Mucosa of gallbladder (tissue), 1 donor: ENCODE results near the gene BANP. TPM values are rescaled to one million over a fixed set of nuclear protein-coding genes. Genes with fewer than 3 reads are reported as not detected.

Experiments used
- DNase-seq: peaks from one replicate; pipeline ENCODE4 v3.0.0-alpha.2; 2020; ENCODE audit warnings: low spot score
- total RNA-seq: library from RNA; stranded (reverse); gene quantifications from one replicate; pipeline ENCODE4 v1.2.1, GENCODE V29; 2021
- donor health status: DM: no; HTN: no; CAD: no.

BANP gene
- total RNA-seq, 1 donor from 2014 or later = 31.7 TPM

DNA sequence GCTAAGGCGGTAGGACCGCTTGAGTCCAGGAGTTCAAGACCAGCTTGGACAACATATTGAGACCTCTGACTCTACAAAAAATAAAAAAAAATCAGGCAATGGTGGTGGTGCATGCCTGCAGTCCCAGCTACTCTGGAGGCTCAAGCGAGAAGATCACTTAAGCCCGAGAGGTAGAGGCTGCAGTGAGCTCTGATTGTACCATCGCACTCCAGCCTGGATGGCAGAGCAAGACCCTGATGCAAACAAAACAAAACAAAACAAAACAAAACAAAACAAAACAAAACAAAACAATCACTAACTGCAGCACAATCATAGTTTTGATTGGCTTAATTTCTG is 2.5 kb upstream of the BANP start:
- DNase-seq = no peak

- no peak for DNase-seq
Measured at GRCh38 chr16:87949071-87949744, 2.0 kb upstream of the BANP start.

DNA sequence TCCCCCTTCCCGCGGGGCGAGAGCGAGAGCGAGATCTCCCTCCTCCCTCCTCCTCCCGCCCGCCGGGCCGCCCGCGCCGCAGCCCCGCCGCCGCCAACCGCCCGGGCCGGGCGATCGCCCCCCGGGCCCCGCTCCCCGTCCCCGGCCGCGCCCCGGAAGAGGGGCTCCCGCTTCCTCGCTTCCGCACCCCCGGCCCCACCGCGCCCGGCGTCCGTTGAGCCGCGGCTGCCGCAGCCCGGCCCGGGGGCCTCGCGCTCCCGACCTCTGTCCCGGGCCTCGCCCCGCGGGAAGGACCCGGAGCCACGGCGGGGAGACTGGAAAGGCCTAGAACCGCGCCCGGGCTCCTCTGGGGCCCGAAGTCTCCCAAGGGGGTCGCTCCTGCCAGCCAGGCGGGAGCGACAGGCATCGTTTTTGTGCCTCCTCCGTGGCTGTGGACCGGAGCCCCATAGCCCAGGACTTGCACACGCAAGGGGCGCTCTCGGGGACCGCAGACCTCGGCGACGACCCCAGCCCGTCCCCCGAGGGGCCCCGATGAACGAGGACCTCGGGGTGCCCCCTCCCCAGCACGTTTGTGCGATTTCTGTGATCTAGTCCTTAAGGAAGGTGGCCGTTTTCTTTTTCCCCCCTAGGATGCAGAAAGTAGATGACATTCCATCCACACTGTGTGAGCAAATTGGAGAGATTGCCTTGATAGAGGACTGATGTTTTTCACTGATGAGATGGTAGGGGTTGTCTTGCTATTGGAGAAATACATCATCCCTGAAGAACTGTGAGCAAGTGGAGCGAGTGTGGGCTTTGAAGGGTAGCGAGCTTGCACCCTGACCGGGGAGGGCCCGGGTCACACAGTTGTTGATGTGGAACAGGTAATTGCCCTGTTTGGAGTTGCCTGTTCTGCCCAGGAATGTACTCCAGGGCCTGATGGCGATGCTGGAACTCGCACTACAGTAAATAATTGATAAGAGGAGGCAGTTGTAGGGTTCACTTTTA is 611 bp downstream of the BANP start:
- DNase-seq = no peak

GRCh38 chr16:87952751-87953150 is 1.5 kb downstream of the BANP start:
- no peak for DNase-seq

DNA sequence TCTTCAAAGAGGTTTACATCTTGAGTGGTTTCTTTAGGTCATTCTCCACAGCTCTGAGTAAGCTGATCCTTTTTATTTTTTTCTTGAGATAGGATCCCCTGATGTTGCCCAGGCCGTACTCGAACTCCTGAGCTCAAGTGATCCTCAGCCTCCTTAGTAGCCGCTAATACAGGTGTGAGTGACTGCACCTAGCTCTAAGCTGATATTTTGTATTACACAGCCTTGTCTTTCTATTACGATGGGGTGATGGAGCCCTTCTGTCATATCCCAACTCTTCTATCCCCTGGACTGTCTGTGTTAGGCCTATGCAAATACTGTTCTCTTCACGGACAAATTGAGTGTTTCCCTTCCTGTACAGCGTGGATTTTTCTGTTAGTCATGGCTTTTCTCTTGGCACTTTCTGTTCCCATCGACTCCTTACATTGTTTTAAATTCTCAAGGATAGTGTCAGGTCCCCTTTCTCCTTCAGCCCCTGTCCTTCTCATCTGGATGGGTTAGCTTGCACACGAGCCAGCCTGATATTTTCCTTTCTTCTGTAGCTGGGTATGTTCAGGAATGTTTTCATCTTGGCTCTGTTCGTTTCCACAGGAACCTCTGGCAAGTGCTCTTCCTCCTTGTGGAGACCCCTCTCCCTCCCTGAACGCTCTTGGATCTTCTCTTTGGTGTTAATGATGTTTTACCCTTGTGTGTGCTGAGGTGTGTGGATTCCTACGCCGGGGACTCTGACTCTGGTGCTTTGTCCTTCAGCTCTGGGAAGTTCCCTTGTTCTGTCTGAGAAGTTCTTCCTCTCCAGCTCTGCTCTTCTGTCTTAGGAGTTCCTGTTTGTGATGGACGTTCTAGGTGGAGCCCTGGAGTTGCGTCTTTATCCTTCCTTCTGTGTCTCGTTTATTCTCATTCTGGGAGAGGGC is 2.3 kb downstream of the BANP start:
- DNase-seq = no peak

DNA sequence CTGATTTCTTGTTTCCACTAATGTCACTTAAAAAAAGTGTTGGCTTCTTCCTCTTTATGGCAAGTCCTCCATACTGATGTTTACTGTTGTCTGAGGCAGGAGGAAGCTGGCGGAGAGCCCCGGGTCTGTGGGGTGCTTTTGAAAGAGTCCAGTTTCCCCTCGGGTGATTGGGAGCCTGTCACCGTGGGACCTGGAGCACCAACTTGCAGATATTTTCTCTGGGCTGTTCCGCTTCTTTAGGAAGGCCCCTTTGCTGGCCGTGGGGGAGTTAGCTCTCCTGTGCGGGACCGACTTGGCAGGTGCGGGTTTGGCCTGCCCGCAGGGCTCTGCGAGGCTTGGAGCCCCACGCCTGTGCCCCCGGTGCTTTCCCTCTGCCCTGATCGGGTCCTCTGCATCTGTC is 3.1 kb downstream of the BANP start:
- no peak for DNase-seq

DNA sequence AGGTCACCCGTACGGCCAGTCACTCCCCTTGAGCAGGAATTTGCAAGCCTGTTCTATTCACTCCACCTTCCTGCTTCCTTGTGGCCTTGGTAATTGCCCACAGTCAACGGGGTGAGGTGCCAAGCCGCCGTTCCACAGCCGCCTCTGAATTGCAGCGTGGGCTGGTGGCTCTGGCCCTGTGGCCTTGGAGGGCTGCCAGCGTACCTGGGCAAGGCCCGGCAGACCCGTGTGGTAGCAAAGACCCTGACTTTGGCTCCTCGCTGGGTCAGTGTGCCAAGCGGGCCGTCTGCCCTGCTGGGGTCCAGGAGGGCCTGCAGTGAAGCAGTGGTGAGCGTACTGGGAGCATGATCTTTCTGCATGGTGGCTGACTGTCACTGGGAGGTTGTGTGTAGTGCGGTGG is 3.6 kb downstream of the BANP start:
- DNase-seq = no peak

- no peak for DNase-seq
Measured at GRCh38 chr16:87955302-87956097, 4.3 kb downstream of the BANP start.

- DNase-seq = no peak
Measured at GRCh38 chr16:87956098-87956364, 4.8 kb downstream of the BANP start.

GRCh38 chr16:87956365-87957231 is 5.4 kb downstream of the BANP start:
- DNase-seq = no peak

DNA sequence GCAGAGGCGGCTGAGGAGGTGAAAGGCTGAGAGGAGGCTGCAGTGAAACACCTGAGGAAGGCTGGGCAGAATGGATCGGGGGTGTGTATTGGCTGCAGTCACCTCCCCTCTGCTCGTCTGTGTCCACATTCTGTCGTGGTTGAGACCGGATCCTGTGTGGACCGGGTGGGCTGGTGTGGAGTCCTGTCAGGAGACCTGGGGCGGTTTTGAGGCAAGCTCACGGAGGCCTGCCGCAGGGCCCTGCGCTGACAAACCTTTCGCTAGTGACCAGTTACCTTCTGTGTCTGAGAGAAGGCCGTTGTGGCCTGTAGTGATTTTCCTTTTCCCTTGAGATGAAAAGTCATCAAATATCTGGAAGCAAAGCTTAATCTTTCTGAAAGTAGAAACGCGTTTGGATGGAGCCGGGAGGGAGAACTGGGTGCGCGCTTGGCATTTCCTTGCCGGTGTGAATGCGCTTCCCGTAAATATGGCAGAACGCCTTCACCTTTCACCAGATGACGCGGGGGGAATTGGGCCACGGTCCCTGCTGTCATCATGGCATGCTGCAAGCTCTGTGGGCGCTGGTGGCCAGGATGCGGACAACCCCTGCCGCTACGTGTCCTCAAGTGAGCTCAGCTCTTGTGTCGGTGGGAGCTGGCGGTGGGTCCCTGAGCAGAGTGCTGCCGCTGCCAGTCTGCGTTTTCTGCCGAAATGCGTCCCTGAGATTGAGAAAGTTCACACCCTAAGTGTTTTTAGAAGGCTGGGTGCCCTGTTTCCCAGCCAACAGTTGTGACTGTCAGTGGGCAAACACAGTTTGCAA is 6.3 kb downstream of the BANP start:
- no peak for DNase-seq

GRCh38 chr16:87958632-87959031 is 7.4 kb downstream of the BANP start:
- no peak for DNase-seq

- no peak for DNase-seq
Measured at GRCh38 chr16:87959391-87959990, 8.3 kb downstream of the BANP start.

DNA sequence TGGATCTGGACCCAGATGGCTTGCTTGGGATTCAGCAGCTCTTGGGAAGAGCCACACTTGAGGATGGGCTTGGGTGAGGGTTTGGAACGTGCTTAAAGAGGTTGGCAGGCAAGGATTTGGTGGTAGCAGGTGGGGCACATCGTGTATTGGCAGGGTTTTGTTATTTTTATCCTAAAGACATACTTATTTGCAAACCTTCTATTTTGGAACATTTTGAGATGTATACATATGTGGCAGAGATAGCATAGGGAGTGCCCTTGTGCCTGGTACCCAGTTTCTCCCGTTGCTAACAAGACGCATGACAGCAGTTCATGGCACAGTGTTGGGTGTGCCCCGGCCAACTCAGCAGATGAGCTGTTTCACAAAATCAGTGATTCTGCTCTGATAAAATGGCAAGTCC is 9.1 kb downstream of the BANP start:
- no peak for DNase-seq

DNA sequence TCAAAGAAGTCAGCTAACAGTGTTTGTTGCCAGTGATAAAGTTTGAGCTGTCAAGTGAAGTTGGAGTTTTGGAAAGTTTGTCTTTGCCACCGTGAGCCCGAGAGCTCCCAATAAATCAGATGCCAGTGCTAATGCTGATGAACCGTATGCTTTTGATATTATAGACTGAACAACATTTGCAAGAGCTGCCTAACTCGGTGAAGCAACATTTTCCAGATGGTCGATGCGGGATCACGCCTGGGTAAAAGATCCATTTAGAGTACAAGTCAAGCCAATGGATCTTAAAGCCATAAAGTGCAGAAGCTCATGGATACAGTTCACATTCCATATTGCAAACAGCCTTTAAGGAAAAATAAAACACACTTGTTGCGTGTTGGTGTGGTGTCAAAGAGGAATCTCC is 9.6 kb downstream of the BANP start:
- no peak for DNase-seq

GRCh38 chr16:87961623-87962022 is 10.4 kb downstream of the BANP start:
- no peak for DNase-seq

- DNase-seq = no peak
Measured at GRCh38 chr16:87963400-87963799, 12.2 kb downstream of the BANP start.

- no peak for DNase-seq
Measured at GRCh38 chr16:87964049-87964659, 12.9 kb downstream of the BANP start.

DNA sequence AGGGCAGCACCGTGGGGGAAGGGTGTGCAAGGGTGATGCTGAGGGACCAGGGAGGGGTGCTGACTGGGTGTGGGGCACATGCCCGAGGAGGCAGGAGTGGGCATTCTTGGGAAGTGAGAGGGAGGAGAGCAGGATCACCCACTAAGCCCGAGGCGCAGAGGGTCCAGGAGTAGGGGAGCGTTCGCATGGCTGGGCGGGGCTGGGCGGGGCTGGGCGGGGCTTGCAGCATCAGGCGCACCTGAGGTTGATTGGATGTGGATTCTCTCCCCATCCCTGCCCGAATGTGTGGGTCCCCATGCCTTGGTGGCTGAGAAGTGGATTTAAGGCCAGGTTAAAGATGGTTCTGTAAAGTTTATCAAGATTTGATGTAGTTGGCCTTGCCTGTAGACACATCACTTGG is 14.2 kb downstream of the BANP start:
- no peak for DNase-seq
